Keratinocyte (primary cell): ENCODE results near the gene ANKMY1. TPM values are rescaled to one million over a fixed set of nuclear protein-coding genes. Genes with fewer than 3 reads are reported as not detected.

ENCODE experiments used
- DNase-seq: peaks from one replicate; pipeline ENCODE4 v3.0.0-alpha.2; 2011; ENCODE audit warnings: low read depth, missing footprints, low spot score
- FAIRE-seq: peaks from 2 replicates; lab custom pipeline; 2011; peaks lifted over from hg19 to GRCh38; lab: Jason Lieb, UNC
- H2AFZ ChIP-seq: 2 replicates; pipeline ENCODE4 v1.6.0; 2012; ENCODE audit warnings: low read length, control low read depth, inconsistent platforms; ENCODE audit not compliant: control insufficient read depth
- H3K27ac ChIP-seq: 2 replicates; pipeline ENCODE4 v1.5.1; 2011; ENCODE audit warnings: low read length; ENCODE audit not compliant: control insufficient read depth, insufficient read depth
- H3K27me3 ChIP-seq: 3 replicates; pipeline ENCODE4 v1.6.0; 2011; ENCODE audit warnings: low read length; ENCODE audit not compliant: control insufficient read depth, insufficient read depth; ENCODE audit errors: extremely low read depth
- H3K36me3 ChIP-seq, 2 experiments: 2 replicates in 1 of 2; 3 replicates in 1 of 2; pipeline ENCODE4 v1.5.1; 2011; ENCODE audit warnings: low read length in 2 of 2, mild to moderate bottlenecking in 1 of 2; ENCODE audit not compliant: control insufficient read depth in 2 of 2, insufficient read depth in 2 of 2; ENCODE audit errors: extremely low read depth in 1 of 2
- H3K4me1 ChIP-seq: 3 replicates; pipeline ENCODE4 v1.5.1; 2011; ENCODE audit warnings: low read length; ENCODE audit not compliant: control insufficient read depth, insufficient read depth; ENCODE audit errors: extremely low read depth
- H3K4me2 ChIP-seq: 3 replicates; pipeline ENCODE4 v1.6.0; 2011; ENCODE audit warnings: low read depth, low read length; ENCODE audit not compliant: control insufficient read depth, insufficient read depth; ENCODE audit errors: extremely low read depth
- H3K4me3 ChIP-seq, 3 experiments: fragments of 200-600 bp in 1 of 3; sonication (generic) in 1 of 3; 2 replicates in 2 of 3; 3 replicates in 1 of 3; pipeline ENCODE4 v1.5.1; 2011 to 2016; ENCODE audit warnings: low read length in 3 of 3, mild to moderate bottlenecking in 3 of 3, control low read depth in 2 of 3, inconsistent platforms in 1 of 3, low read depth in 1 of 3, mixed read lengths in 1 of 3, mixed run types in 1 of 3, moderate library complexity in 1 of 3; ENCODE audit not compliant: control insufficient read depth in 2 of 3, insufficient read depth in 2 of 3; ENCODE audit errors: extremely low read depth in 1 of 3
- H3K79me2 ChIP-seq: 2 replicates; pipeline ENCODE4 v1.6.0; 2012; ENCODE audit warnings: low read length; ENCODE audit not compliant: control insufficient read depth, insufficient read depth
- H3K9ac ChIP-seq: 3 replicates; pipeline ENCODE4 v1.6.0; 2011; ENCODE audit warnings: low read length; ENCODE audit not compliant: control insufficient read depth, insufficient read depth; ENCODE audit errors: extremely low read depth
- H3K9me1 ChIP-seq: 3 replicates; pipeline ENCODE4 v1.6.0; 2011; ENCODE audit warnings: low read length; ENCODE audit not compliant: control insufficient read depth, insufficient read depth; ENCODE audit errors: extremely low read depth
- H3K9me3 ChIP-seq: 2 replicates; pipeline ENCODE4 v1.5.1; 2012; ENCODE audit warnings: low read depth, low read length; ENCODE audit not compliant: control insufficient read depth
- H4K20me1 ChIP-seq: 3 replicates; pipeline ENCODE4 v1.6.0; 2011; ENCODE audit warnings: low read length; ENCODE audit not compliant: control insufficient read depth, insufficient read depth; ENCODE audit errors: extremely low read depth
- CTCF ChIP-seq, 3 experiments: IDR thresholded peaks in 1 of 3; conservative IDR thresholded peaks in 1 of 3; optimal IDR thresholded peaks in 1 of 3; 2 replicates in 2 of 3; 3 replicates in 1 of 3; pipeline versions ENCODE3 to v1.5.1; 2011; ENCODE audit warnings: low read length in 3 of 3, mild to moderate bottlenecking in 3 of 3, moderate library complexity in 2 of 3, control low read depth in 1 of 3, inconsistent platforms in 1 of 3; ENCODE audit not compliant: insufficient read depth in 2 of 3; ENCODE audit errors: extremely low read depth in 1 of 3
- EZH2 ChIP-seq: IDR thresholded peaks from one replicate; pipeline ENCODE4 v1.6.1; 2012; ENCODE audit warnings: inconsistent platforms, mild to moderate bottlenecking, low read length, moderate library complexity
- dilution Hi-C: fragments of 300-500 bp; cut with MboI; formaldehyde crosslinking; loops from one replicate; pipeline ENCODE4 v1.7.0; 2020; ENCODE audit warnings: low sequenced_read_pairs; ENCODE audit not compliant: extremely low pct_ligation_motif_present
- polyA plus RNA-seq, 5 experiments: library from polyadenylated mRNA; depleted of rRNA in 3 of 5; stranded (reverse) in 3 of 5; stranded (forward) in 1 of 5; unstranded in 1 of 5; fragments of >200 nt; gene quantifications; 1 replicate in 1 of 5; 2 replicates in 3 of 5; 3 replicates in 1 of 5; pipeline versions ENCODE4 v1.2.1 to v1.2.3, GENCODE V29; 2011 to 2012; ENCODE audit warnings: missing spikeins in 2 of 5, low read depth in 1 of 5, low replicate concordance in 1 of 5

ANKMY1 gene
- polyA plus RNA-seq, 1 donor (not counting 4 experiments of a cell fraction or from before 2014, with no cell fraction given): 3.3 TPM

GRCh38 chr2:240602266-240603050, 44.7 kb upstream of the ANKMY1 start:
- no peak for DNase-seq
- no peak for TF ChIP-seq EZH2
- TF ChIP-seq CTCF (optimal IDR thresholded peaks at IDR 0.05 in 1 of 3, IDR thresholded peaks at IDR 0.05 in 1 of 3, conservative IDR thresholded peaks at IDR 0.05 in 1 of 3; ENCODE audit: extremely low read depth in 1 of 3, insufficient read depth in 2 of 3, low read length in 3 of 3): no peak
- dilution Hi-C loops: no loop called here
- H3K9me1 ChIP-seq: no peaks in the 10 kb centered on the region
- H3K4me1 ChIP-seq: no peaks in the 10 kb centered on the region
- no peak overlapping the region for H2AFZ ChIP-seq
- no peak overlapping the region for H3K9ac ChIP-seq
- no peaks in the 10 kb centered on the region for H4K20me1 ChIP-seq
- H3K4me2 ChIP-seq: no peak overlapping the region
- FAIRE-seq: no peak
- no peaks in the 10 kb centered on the region for H3K9me3 ChIP-seq
- no peaks in the 10 kb centered on the region for H3K79me2 ChIP-seq
- H3K4me3 ChIP-seq: no peak overlapping the region
- H3K27ac ChIP-seq: no peak overlapping the region
- H3K27me3 ChIP-seq: no peaks in the 10 kb centered on the region
- peaks cover 0 to 11% of the 10 kb centered on the region in 2 experiments for H3K36me3 ChIP-seq

GRCh38 chr2:240601831-240602160, 44.0 kb upstream of the ANKMY1 start:
- FAIRE-seq: no peak
- dilution Hi-C loops: no loop called here

More at GRCh38 chr2:240601831-240602160, 44.0 kb upstream of the ANKMY1 start:
- no peaks in the 10 kb centered on the region for H3K4me1 ChIP-seq
- no peaks in the 10 kb centered on the region for H4K20me1 ChIP-seq
- no peaks in the 10 kb centered on the region for H3K27me3 ChIP-seq
- TF ChIP-seq CTCF (optimal IDR thresholded peaks at IDR 0.05 in 1 of 3, IDR thresholded peaks at IDR 0.05 in 1 of 3, conservative IDR thresholded peaks at IDR 0.05 in 1 of 3; ENCODE audit: extremely low read depth in 1 of 3, insufficient read depth in 2 of 3, low read length in 3 of 3) (no peak), EZH2 (no peak)
- no peak overlapping the region for H2AFZ ChIP-seq
- H3K27ac ChIP-seq: no peak overlapping the region
- H3K4me2 ChIP-seq: no peak overlapping the region
- H3K36me3 ChIP-seq: peaks cover 0 to 11% of the 10 kb centered on the region in 2 experiments
- H3K9me1 ChIP-seq: no peaks in the 10 kb centered on the region
- no peaks in the 10 kb centered on the region for H3K9me3 ChIP-seq
- H3K79me2 ChIP-seq: no peaks in the 10 kb centered on the region
- H3K9ac ChIP-seq: no peak overlapping the region
- DNase-seq: no peak
- H3K4me3 ChIP-seq: no peak overlapping the region
